PC-3 (cell line): ENCODE measurements around the gene CCDC177. TPM values are rescaled to one million over a fixed set of nuclear protein-coding genes. Genes with fewer than 3 reads are reported as not detected.

Source experiments
- ATAC-seq: fragments of 200-7000 bp; cut with Tn5 transposase; 2 replicates; pipeline ENCODE4 v1.9.1; 2020; ENCODE audit warnings: mild to moderate bottlenecking, moderate library complexity
- BruUV-seq: library from RNA; stranded (reverse); fragments of 400-500 nt; replicated peaks from 2 replicates; lab custom pipeline; 2021; lab: Mats Ljungman, UMichigan
- CTCF ChIA-PET: fragments of 300-600 bp; sonication (Branson Sonifier 250); formaldehyde crosslinking; loops from one replicate; lab custom pipeline; 2022; ENCODE audit warnings: antibody characterized with exemption; lab: Charles Lee
- POLR2A ChIA-PET: fragments of 300-600 bp; sonication (Branson Sonifier 250); formaldehyde crosslinking; loops from one replicate; lab custom pipeline; 2022; ENCODE audit warnings: antibody characterized with exemption; ENCODE audit not compliant: unreplicated experiment; lab: Charles Lee
- DNase-seq: peaks from one replicate; pipeline ENCODE4 v3.0.0-alpha.2; 2015
- H2AFZ ChIP-seq: fragments of 300-600 bp; sonication (generic); 2 replicates; pipeline ENCODE4 v1.6.0; 2016; ENCODE audit warnings: antibody characterized with exemption, low read length
- H3F3A ChIP-seq: fragments of 300-600 bp; sonication (generic); one replicate; pipeline ENCODE4 v1.6.0; 2017; ENCODE audit warnings: antibody characterized with exemption, low read length, control low read depth, mild to moderate bottlenecking; ENCODE audit not compliant: unreplicated experiment
- H3K27ac ChIP-seq: fragments of 300-600 bp; sonication (generic); 2 replicates; pipeline ENCODE4 v1.5.1; 2016; ENCODE audit warnings: mild to moderate bottlenecking, low read length
- H3K27me3 ChIP-seq: fragments of 300-600 bp; sonication (generic); 2 replicates; pipeline ENCODE4 v1.6.1; 2016; ENCODE audit warnings: low read length, mixed read lengths
- H3K36me3 ChIP-seq: fragments of 300-600 bp; sonication (generic); 2 replicates; pipeline ENCODE4 v1.6.1; 2016; ENCODE audit warnings: low read depth, mixed run types, low read length, mixed read lengths
- H3K4me1 ChIP-seq: fragments of 300-600 bp; sonication (generic); 2 replicates; pipeline ENCODE4 v1.5.1; 2016; ENCODE audit warnings: low read length; ENCODE audit not compliant: insufficient read depth
- H3K4me2 ChIP-seq: fragments of 300-600 bp; sonication (generic); 2 replicates; pipeline ENCODE4 v1.6.0; 2016; ENCODE audit warnings: low read length
- H3K4me3 ChIP-seq: fragments of 300-600 bp; sonication (generic); 2 replicates; pipeline ENCODE4 v1.5.1; 2016; ENCODE audit warnings: mild to moderate bottlenecking, low read length, mixed read lengths
- H3K79me2 ChIP-seq: fragments of 300-600 bp; sonication (generic); 2 replicates; pipeline ENCODE4 v1.6.1; 2017; ENCODE audit warnings: low read length, mixed read lengths
- H3K9ac ChIP-seq: fragments of 300-600 bp; sonication (generic); 2 replicates; pipeline ENCODE4 v1.6.0; 2016; ENCODE audit warnings: mild to moderate bottlenecking, low read length
- H3K9me2 ChIP-seq: fragments of 300-600 bp; sonication (generic); replicated peaks from 2 replicates; pipeline ENCODE4 v1.6.1; 2016; ENCODE audit warnings: mixed run types, low read length, mixed read lengths
- H3K9me3 ChIP-seq: fragments of 300-600 bp; sonication (generic); 2 replicates; pipeline ENCODE4 v1.6.1; 2016; ENCODE audit warnings: low read length, mixed read lengths
- H4K20me1 ChIP-seq: fragments of 300-600 bp; sonication (generic); 2 replicates; pipeline ENCODE4 v1.6.1; 2016; ENCODE audit warnings: low read length, mixed read lengths
- CTCF ChIP-seq: fragments of 300-600 bp; sonication (generic); conservative IDR thresholded peaks from 2 replicates; pipeline ENCODE4 v1.5.1; 2017; ENCODE audit warnings: antibody characterized with exemption, low read depth, mild to moderate bottlenecking, low read length
- EZH2 ChIP-seq: fragments of 300-600 bp; sonication (generic); IDR thresholded peaks from one replicate; pipeline ENCODE4 v1.6.1; 2017; ENCODE audit warnings: antibody characterized with exemption, mild to moderate bottlenecking, low read length; ENCODE audit not compliant: unreplicated experiment
- EZH2phosphoT487 ChIP-seq: fragments of 300-600 bp; sonication (generic); IDR thresholded peaks from 2 replicates; pipeline ENCODE4 v1.6.1; 2018; ENCODE audit warnings: mild to moderate bottlenecking, antibody characterized with exemption, low read length, borderline replicate concordance
- intact Hi-C: fragments of 100-400 bp; cut with micrococcal nuclease; formaldehyde crosslinking; loops from 2 replicates; pipeline ENCODE4 v1.9.0; 2023
- total RNA-seq: library from RNA; depleted of rRNA; stranded (reverse); fragments of >200 nt; gene quantifications from 2 replicates; pipeline ENCODE4 v1.2.3, GENCODE V29; 2014

The CCDC177 gene
- total RNA-seq, 1 experiment from 2014 or later = not detected

GRCh38 chr14:69537900-69538299 lies 36.8 kb downstream of the CCDC177 start:
- Histone ChIP-seq H3K79me2 (no peaks in the 10 kb centered on the region), H3K9ac (no peak overlapping the region), H2AFZ (no peak overlapping the region), H3K9me3 (no peaks in the 10 kb centered on the region), H3K27ac (no peak overlapping the region), H3K9me2 (no peaks in the 10 kb centered on the region), H3F3A (no peaks in the 10 kb centered on the region), H3K27me3 (0 out of 2 replicates have a peak, but pooled peaks cover 2% of the 10 kb centered on the region), H3K4me2 (no peak overlapping the region), H4K20me1 (no peaks in the 10 kb centered on the region), H3K4me1 (peaks cover 7% of the 10 kb centered on the region), H3K36me3 (no peaks in the 10 kb centered on the region), H3K4me3 (no peak overlapping the region)
- TF ChIP-seq EZH2 = no peak
- ATAC-seq = no peak
- BruUV-seq = no TSS peak
- CTCF ChIA-PET = no interaction called here
- POLR2A ChIA-PET = no interaction called here
- no peak for DNase-seq
- intact Hi-C loops = no loop called here

DNA sequence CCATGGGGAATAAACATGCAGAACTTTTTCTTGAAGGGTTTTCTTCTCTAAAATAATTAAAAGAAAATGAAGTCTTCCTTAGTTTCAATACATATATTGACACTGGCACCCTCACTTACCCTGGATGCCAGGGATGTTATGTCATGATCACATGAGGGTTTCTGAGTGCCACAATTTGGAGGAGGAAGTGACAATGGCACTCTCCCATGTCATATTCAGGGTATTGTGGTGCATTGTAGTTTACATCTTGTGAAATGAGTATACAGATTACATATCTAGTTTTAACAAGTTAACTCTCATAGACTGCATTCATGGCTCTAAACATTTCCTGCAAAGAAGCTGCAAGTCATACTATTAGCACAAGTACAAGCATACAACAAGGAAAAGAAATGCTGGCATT lies 37.7 kb downstream of the CCDC177 start:
- ATAC-seq = no peak
- H3K79me2 ChIP-seq = no peaks in the 10 kb centered on the region
- TF ChIP-seq CTCF = no peak
- TF ChIP-seq EZH2 = no peak
- no peak for TF ChIP-seq EZH2phosphoT487
- POLR2A ChIA-PET = no interaction called here
- no peak overlapping the region for H3K9ac ChIP-seq
- no peak overlapping the region for H3K4me3 ChIP-seq
- no peak overlapping the region for H3K27ac ChIP-seq
- no peaks in the 10 kb centered on the region for H3K36me3 ChIP-seq
- no peak overlapping the region for H2AFZ ChIP-seq
- no peaks in the 10 kb centered on the region for H3F3A ChIP-seq
- H3K27me3 ChIP-seq = 0 out of 2 replicates have a peak, but pooled peaks cover 2% of the 10 kb centered on the region
- DNase-seq = no peak
- CTCF ChIA-PET = interaction anchor here (0.6 to 0.9 kb wide), 2 partner anchors 38 to 48 kb away, joined by 3 to 6 read pairs; partner anchors contain the start of gene CCDC177
- peaks cover 17% of the 10 kb centered on the region for H3K4me1 ChIP-seq
- H4K20me1 ChIP-seq = no peaks in the 10 kb centered on the region
- BruUV-seq = no TSS peak
- intact Hi-C loops = no loop called here
- H3K9me3 ChIP-seq = no peaks in the 10 kb centered on the region
- H3K9me2 ChIP-seq = no peaks in the 10 kb centered on the region
- no peak overlapping the region for H3K4me2 ChIP-seq

- H3F3A ChIP-seq = no peaks in the 10 kb centered on the region
- intact Hi-C loops = loop anchor here (1.0 to 2.0 kb wide), 2 partner anchors 39 to 191 kb away; partner anchors contain the start of gene CCDC177
- no peaks in the 10 kb centered on the region for H3K36me3 ChIP-seq
- H3K27me3 ChIP-seq = peaks cover 4% of the 10 kb centered on the region; the same call in 1 of the 2 replicates
- H3K79me2 ChIP-seq = no peaks in the 10 kb centered on the region
- no peak overlapping the region for H3K9ac ChIP-seq
- ChIA-PET CTCF (interaction anchor here (0.5 to 1.4 kb wide), 11 partner anchors 10 to 1446 kb away, joined by 3 to 18 read pairs (median 3); partner anchors contain the start of genes CCDC177 and SUSD6), POLR2A (no interaction called here)
- ATAC-seq (peak; percentile 79), DNase-seq (peak; percentile 71)
- TF ChIP-seq EZH2phosphoT487 (no peak), CTCF (peak; percentile 91), EZH2 (no peak)
- H3K9me2 ChIP-seq = no peaks in the 10 kb centered on the region
- no peak overlapping the region for H3K4me3 ChIP-seq
- no peak overlapping the region for H2AFZ ChIP-seq
- H3K27ac ChIP-seq = no peak overlapping the region
- no peaks in the 10 kb centered on the region for H4K20me1 ChIP-seq
- H3K4me2 ChIP-seq = no peak overlapping the region
- no TSS peak for BruUV-seq
- peaks cover 25% of the 10 kb centered on the region for H3K4me1 ChIP-seq
- H3K9me3 ChIP-seq = no peaks in the 10 kb centered on the region
Measured at GRCh38 chr14:69535230-69535848, 39.3 kb downstream of the CCDC177 start.
